OCI-LY7 (cell line): Measurements from ENCODE around the gene VAT1L. TPM values are rescaled to one million over a fixed set of nuclear protein-coding genes. Genes with fewer than 3 reads are reported as not detected.

Source experiments
- BruUV-seq: library from RNA; stranded (reverse); fragments of 400-500 nt; replicated peaks from 2 replicates; lab custom pipeline; 2021; lab: Mats Ljungman, UMichigan
- CTCF ChIA-PET: fragments of 300-600 bp; sonication (Branson Sonifier 250); formaldehyde crosslinking; loops from one replicate; lab custom pipeline; 2022; ENCODE audit warnings: antibody characterized with exemption; ENCODE audit not compliant: unreplicated experiment; lab: Charles Lee
- POLR2A ChIA-PET: fragments of 300-600 bp; sonication (Branson Sonifier 250); formaldehyde crosslinking; loops from one replicate; lab custom pipeline; 2022; ENCODE audit warnings: antibody characterized with exemption; lab: Charles Lee
- DNase-seq: peaks from one replicate; pipeline ENCODE4 v3.0.0-alpha.2; 2015; ENCODE audit warnings: low spot score
- H2AFZ ChIP-seq: fragments of 200-600 bp; sonication (generic), shearing (Covaris generic); 2 replicates; pipeline ENCODE4 v1.6.1; 2014; ENCODE audit warnings: mild to moderate bottlenecking, antibody characterized with exemption, low read length, moderate library complexity
- H3K27ac ChIP-seq: fragments of 200-600 bp; sonication (generic); 2 replicates; pipeline ENCODE4 v1.5.1; 2014; ENCODE audit warnings: mixed run types, low read depth, mild to moderate bottlenecking, moderate library complexity, low read length, inconsistent platforms; ENCODE audit not compliant: poor library complexity, severe bottlenecking
- H3K36me3 ChIP-seq: fragments of 200-600 bp; sonication (generic); 2 replicates; pipeline ENCODE4 v1.6.1; 2014; ENCODE audit warnings: mild to moderate bottlenecking, antibody characterized with exemption, low read length, moderate library complexity, mixed read lengths; ENCODE audit not compliant: insufficient read depth
- H3K4me1 ChIP-seq: fragments of 200-600 bp; sonication (generic); 2 replicates; pipeline ENCODE4 v1.5.1; 2014; ENCODE audit warnings: mild to moderate bottlenecking, low read length; ENCODE audit not compliant: insufficient read depth, poor library complexity, severe bottlenecking
- H3K4me2 ChIP-seq: fragments of 200-600 bp; sonication (generic); 2 replicates; pipeline ENCODE4 v1.6.1; 2014; ENCODE audit warnings: mild to moderate bottlenecking, low read length
- H3K4me3 ChIP-seq: fragments of 200-600 bp; sonication (generic); 2 replicates; pipeline ENCODE4 v1.5.1; 2014; ENCODE audit warnings: mild to moderate bottlenecking, low read depth, low read length; ENCODE audit not compliant: poor library complexity, severe bottlenecking
- H3K79me2 ChIP-seq: fragments of 200-600 bp; sonication (generic); 2 replicates; pipeline ENCODE4 v1.6.1; 2016; ENCODE audit warnings: low read depth, mild to moderate bottlenecking, low read length, moderate library complexity, mixed read lengths; ENCODE audit not compliant: insufficient read depth
- H3K9me2 ChIP-seq: fragments of 200-600 bp; sonication (generic); 2 replicates; pipeline ENCODE4 v1.6.1; 2016; ENCODE audit warnings: mild to moderate bottlenecking, low read length, mixed read lengths; ENCODE audit not compliant: insufficient read depth
- H3K9me3 ChIP-seq: fragments of 200-600 bp; sonication (generic); 2 replicates; pipeline ENCODE4 v1.6.1; 2014; ENCODE audit warnings: mild to moderate bottlenecking, mixed run types, low read length, mixed read lengths
- H4K20me1 ChIP-seq: fragments of 200-600 bp; sonication (generic); 2 replicates; pipeline ENCODE4 v1.6.1; 2014; ENCODE audit warnings: mild to moderate bottlenecking, antibody characterized with exemption, low read length, moderate library complexity, mixed read lengths; ENCODE audit not compliant: insufficient read depth
- CTCF ChIP-seq: fragments of 200-600 bp; sonication (generic); conservative IDR thresholded peaks from 2 replicates; pipeline ENCODE4 v1.5.1; 2014; ENCODE audit warnings: mild to moderate bottlenecking, antibody characterized with exemption, low read length, moderate library complexity, mixed read lengths
- EZH2phosphoT487 ChIP-seq: fragments of 200-600 bp; sonication (generic); IDR thresholded peaks from 2 replicates; pipeline ENCODE4 v1.6.1; 2018; ENCODE audit warnings: low read depth, borderline replicate concordance, mild to moderate bottlenecking, mixed run types, antibody characterized with exemption, low read length, moderate library complexity, mixed read lengths
- intact Hi-C: fragments of 100-400 bp; cut with micrococcal nuclease; formaldehyde crosslinking; loops from one replicate; pipeline ENCODE4 v1.10.0; 2022; ENCODE audit not compliant: unreplicated experiment
- total RNA-seq, 2 experiments: library from RNA; depleted of rRNA in 1 of 2; stranded (reverse); fragments of >200 nt in 1 of 2; shearing (Covaris generic) in 1 of 2; gene quantifications; 2 replicates each; pipeline ENCODE4 v1.2.3, GENCODE V29; 2014 to 2022

The VAT1L gene
- total RNA-seq, 2 experiments from 2014 or later = not detected

DNA sequence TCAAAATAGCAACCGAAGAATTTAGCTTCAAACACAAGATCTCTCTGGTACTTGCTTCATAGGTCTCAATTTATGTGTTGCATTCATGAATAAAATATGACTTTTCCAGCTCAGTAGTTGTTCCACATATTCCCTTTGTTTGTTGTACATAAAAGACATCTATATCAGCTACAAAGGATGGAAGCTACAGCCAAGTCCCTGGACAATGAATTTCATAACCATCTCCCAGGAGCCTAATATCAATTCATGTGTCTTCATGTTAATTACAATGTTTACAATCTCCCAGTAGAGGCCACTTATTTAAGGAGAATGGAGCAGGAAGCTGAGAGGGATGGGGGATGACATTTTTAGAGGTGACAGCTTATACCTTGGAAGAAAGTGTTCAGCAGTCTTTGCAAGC is 237.3 kb downstream of the VAT1L start:
- DNase-seq = no peak
- H3K27ac ChIP-seq = no peak overlapping the region
- BruUV-seq = no TSS peak
- H3K4me1 ChIP-seq = no peaks in the 10 kb centered on the region
- no peak overlapping the region for H2AFZ ChIP-seq
- TF ChIP-seq EZH2phosphoT487 = no peak
- TF ChIP-seq CTCF = no peak
- no peaks in the 10 kb centered on the region for H3K9me3 ChIP-seq
- no peak overlapping the region for H3K4me2 ChIP-seq
- H3K79me2 ChIP-seq = no peaks in the 10 kb centered on the region
- ChIA-PET CTCF (no interaction called here), POLR2A (interaction anchor here (0.6 kb wide), 1 partner anchor 73 kb away, joined by 3 read pairs; no protein-coding TSS in a partner anchor)
- intact Hi-C loops = no loop called here
- no peaks in the 10 kb centered on the region for H3K9me2 ChIP-seq
- H3K4me3 ChIP-seq = no peak overlapping the region
- H4K20me1 ChIP-seq = no peaks in the 10 kb centered on the region
- no peaks in the 10 kb centered on the region for H3K36me3 ChIP-seq

DNA sequence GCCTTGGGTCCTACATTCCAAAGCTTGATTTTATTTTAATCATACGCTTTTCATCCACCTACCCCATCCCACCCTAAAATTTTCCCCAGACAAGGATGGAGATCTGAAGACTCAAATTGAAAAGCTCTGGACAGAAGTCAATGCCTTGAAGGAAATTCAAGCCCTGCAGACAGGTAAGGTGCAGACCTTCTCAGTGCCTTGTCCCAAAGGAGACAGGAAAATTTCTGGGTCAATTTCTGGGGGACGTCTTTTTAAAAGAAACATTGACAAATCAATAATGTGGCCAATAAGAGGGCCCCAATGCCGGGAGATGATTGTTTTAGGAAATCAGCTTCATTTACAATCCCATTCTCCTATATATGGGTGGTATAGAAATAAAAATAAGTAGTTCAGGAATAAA is 239.7 kb downstream of the VAT1L start:
- Histone ChIP-seq H3K4me3 (no peak overlapping the region), H3K9me2 (no peaks in the 10 kb centered on the region), H2AFZ (no peak overlapping the region), H3K79me2 (no peaks in the 10 kb centered on the region), H3K4me1 (no peaks in the 10 kb centered on the region), H3K27ac (no peak overlapping the region), H3K36me3 (no peaks in the 10 kb centered on the region), H4K20me1 (no peaks in the 10 kb centered on the region), H3K4me2 (no peak overlapping the region), H3K9me3 (no peaks in the 10 kb centered on the region)
- no TSS peak for BruUV-seq
- ChIA-PET POLR2A (no interaction called here), CTCF (no interaction called here)
- no peak for TF ChIP-seq CTCF
- no peak for TF ChIP-seq EZH2phosphoT487
- DNase-seq = no peak
- intact Hi-C loops = no loop called here

Other genes with a start within 250 kb of the VAT1L start
- 4.4 and 9.1 TPM in 2 replicates for gene NUDT7, start 66.0 kb upstream of the VAT1L start, total RNA-seq (2014; rRNA removed; shearing (Covaris generic))
- gene NUDT7, start 66.0 kb upstream of the VAT1L start, total RNA-seq (2022) = 22.1 and 28.5 TPM in 2 replicates
- not detected in 2 replicates for gene CLEC3A, start 234.0 kb downstream of the VAT1L start, total RNA-seq (2014; rRNA removed; shearing (Covaris generic))
- not detected in 2 replicates for gene CLEC3A, start 234.0 kb downstream of the VAT1L start, total RNA-seq (2022)